Vagina (tissue), 2 donors: ENCODE data around the gene SPTLC3. TPM values are rescaled to one million over a fixed set of nuclear protein-coding genes. Genes with fewer than 3 reads are reported as not detected.

Source experiments
- DNase-seq, 2 donors: peaks; one replicate each; pipeline ENCODE4 v3.0.0-alpha.2; 2017; ENCODE audit errors: extremely low spot score in 2 of 2
- H3K27ac ChIP-seq: fragments of 200-600 bp; sonication (generic); one replicate; pipeline ENCODE4 v1.5.1; 2019
- H3K27me3 ChIP-seq: fragments of 200-600 bp; sonication (generic); one replicate; pipeline ENCODE4 v1.5.1; 2019
- H3K36me3 ChIP-seq, 2 donors: fragments of 200-600 bp; sonication (generic); one replicate each; pipeline ENCODE4 v1.5.1; 2017 to 2019
- H3K4me1 ChIP-seq: fragments of 200-600 bp; sonication (generic); one replicate; pipeline ENCODE4 v1.5.1; 2019
- H3K4me3 ChIP-seq, 2 donors: fragments of 200-600 bp; sonication (generic); 1 replicate in 1 of 2; 2 replicates in 1 of 2; pipeline ENCODE4 v1.5.1; 2016 to 2019
- H3K9me3 ChIP-seq: fragments of 200-600 bp; sonication (generic); one replicate; pipeline ENCODE4 v1.5.1; 2019
- POLR2A ChIP-seq, 2 donors: fragments of 450-650 bp; IDR thresholded peaks; one replicate each; pipeline ENCODE4 v1.6.1; 2017; ENCODE audit warnings: antibody characterized with exemption in 2 of 2, mild to moderate bottlenecking in 2 of 2, moderate library complexity in 2 of 2
- POLR2AphosphoS5 ChIP-seq, 2 donors: sonication (generic); formaldehyde crosslinking; IDR thresholded peaks; one replicate each; pipeline ENCODE4 v1.9.0; 2017; ENCODE audit warnings: antibody characterized with exemption in 2 of 2, mild to moderate bottlenecking in 2 of 2, low read depth in 1 of 2; ENCODE audit not compliant: insufficient read depth in 1 of 2
- intact Hi-C: fragments of 100-400 bp; cut with DNase I; formaldehyde crosslinking; loops from one replicate; pipeline ENCODE4 v1.15.1; 2023
- total RNA-seq: library from RNA; depleted of rRNA; stranded (reverse); fragments of >200 nt; gene quantifications from one replicate; pipeline ENCODE4 v1.2.3, GENCODE V29; 2016
- TF ChIP-seq, protein P1 (sequence below), 3 experiments: fragments of 450-650 bp in 2 of 3; fragments of 200-600 bp in 1 of 3; sonication (generic) in 1 of 3; IDR thresholded peaks; one replicate each; pipeline ENCODE4 v1.5.1; 2017 to 2019; ENCODE audit warnings: antibody characterized with exemption in 3 of 3, mild to moderate bottlenecking in 2 of 3, moderate library complexity in 2 of 3

Gene SPTLC3
- total RNA-seq, 1 donor from 2014 or later = 5.9 TPM

DNA sequence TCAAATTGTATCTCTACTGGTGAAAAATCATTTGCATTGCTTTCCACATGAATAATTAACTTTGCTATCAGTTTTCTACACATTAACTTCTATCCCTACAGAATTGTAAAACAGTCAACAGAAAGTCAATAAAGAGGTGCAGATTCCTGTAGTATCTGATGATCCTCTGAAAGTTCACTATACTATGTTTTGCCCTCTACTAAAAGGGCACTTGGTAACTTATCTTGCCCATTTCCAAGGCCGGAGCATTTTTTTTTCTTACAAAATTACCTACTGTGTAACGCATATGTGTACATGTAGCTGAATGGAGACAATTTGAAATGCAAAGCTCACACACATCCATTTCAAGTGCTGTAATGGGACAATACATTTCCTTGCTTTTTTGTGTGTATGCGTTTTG is 9.6 kb upstream of the SPTLC3 start:
- H3K4me3 ChIP-seq = no peak overlapping the region
- TF ChIP-seq, protein P1, sequence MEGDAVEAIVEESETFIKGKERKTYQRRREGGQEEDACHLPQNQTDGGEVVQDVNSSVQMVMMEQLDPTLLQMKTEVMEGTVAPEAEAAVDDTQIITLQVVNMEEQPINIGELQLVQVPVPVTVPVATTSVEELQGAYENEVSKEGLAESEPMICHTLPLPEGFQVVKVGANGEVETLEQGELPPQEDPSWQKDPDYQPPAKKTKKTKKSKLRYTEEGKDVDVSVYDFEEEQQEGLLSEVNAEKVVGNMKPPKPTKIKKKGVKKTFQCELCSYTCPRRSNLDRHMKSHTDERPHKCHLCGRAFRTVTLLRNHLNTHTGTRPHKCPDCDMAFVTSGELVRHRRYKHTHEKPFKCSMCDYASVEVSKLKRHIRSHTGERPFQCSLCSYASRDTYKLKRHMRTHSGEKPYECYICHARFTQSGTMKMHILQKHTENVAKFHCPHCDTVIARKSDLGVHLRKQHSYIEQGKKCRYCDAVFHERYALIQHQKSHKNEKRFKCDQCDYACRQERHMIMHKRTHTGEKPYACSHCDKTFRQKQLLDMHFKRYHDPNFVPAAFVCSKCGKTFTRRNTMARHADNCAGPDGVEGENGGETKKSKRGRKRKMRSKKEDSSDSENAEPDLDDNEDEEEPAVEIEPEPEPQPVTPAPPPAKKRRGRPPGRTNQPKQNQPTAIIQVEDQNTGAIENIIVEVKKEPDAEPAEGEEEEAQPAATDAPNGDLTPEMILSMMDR (IDR thresholded peaks at IDR 0.05) = no peak
- TF ChIP-seq POLR2A (IDR thresholded peaks at IDR 0.05) = no peak
- TF ChIP-seq POLR2AphosphoS5 (IDR thresholded peaks at IDR 0.05; ENCODE audit: insufficient read depth in 1 of 2, low read depth in 1 of 2) = no peak
- no peaks in the 10 kb centered on the region for H3K9me3 ChIP-seq
- no peak overlapping the region for H3K27ac ChIP-seq
- no peaks in the 10 kb centered on the region for H3K4me1 ChIP-seq
- intact Hi-C loops = no loop called here
- no peaks in the 10 kb centered on the region for H3K36me3 ChIP-seq
- H3K27me3 ChIP-seq = no peaks in the 10 kb centered on the region
- no peak for DNase-seq

DNA sequence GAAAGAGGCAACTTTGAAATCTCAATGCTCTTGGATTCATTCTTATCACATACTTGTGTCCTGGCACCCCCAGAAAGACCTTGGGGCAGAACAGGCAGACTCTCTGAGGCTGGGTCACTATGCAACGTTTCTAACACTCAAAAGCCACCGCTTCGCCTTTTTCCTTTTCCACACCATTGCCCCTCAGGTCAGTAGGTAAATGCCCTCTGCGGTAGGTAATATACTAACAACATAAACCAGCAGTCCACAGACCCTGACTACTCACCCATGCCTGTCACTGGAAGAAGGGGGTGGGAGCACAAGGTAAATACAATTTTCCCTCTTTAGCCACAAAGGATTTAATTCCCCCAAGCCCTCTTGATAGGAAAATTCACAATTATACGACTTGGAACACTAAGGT is 6.5 kb upstream of the SPTLC3 start:
- DNase-seq = no peak
- no peak for TF ChIP-seq POLR2AphosphoS5 (IDR thresholded peaks at IDR 0.05; ENCODE audit: insufficient read depth in 1 of 2, low read depth in 1 of 2)
- no peak for TF ChIP-seq POLR2A (IDR thresholded peaks at IDR 0.05)
- TF ChIP-seq, protein P1 (IDR thresholded peaks at IDR 0.05) = no peak
- Histone ChIP-seq H3K27ac (no peak overlapping the region), H3K4me1 (no peaks in the 10 kb centered on the region), H3K27me3 (no peaks in the 10 kb centered on the region), H3K36me3 (no peaks in the 10 kb centered on the region), H3K9me3 (no peaks in the 10 kb centered on the region), H3K4me3 (no peak overlapping the region)
- intact Hi-C loops = no loop called here

DNA sequence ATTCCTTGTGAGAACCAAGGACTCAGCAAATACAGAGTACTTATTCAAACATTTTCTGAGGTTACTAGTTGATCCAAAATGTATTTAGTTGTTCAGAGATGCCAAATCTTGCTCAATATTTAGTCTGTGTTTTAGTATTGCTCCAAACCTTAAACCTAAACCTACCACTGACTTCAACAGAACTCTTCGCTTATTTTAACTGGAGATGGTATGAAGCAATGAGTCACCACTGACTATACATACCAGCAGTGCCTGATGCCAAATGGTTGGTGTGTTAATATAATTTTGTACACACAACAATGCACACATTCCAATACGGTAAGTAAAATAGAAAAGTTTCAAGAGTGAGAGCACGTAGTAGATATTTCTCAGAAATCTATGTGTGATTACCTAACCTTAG is 1.9 kb upstream of the SPTLC3 start:
- Histone ChIP-seq H3K27ac (no peak overlapping the region), H3K36me3 (no peaks in the 10 kb centered on the region), H3K4me1 (peaks cover 18% of the 10 kb centered on the region), H3K9me3 (no peaks in the 10 kb centered on the region), H3K27me3 (no peaks in the 10 kb centered on the region), H3K4me3 (no peak overlapping the region)
- intact Hi-C loops = no loop called here
- TF ChIP-seq, protein P1 (IDR thresholded peaks at IDR 0.05) = no peak
- TF ChIP-seq POLR2AphosphoS5 (IDR thresholded peaks at IDR 0.05; ENCODE audit: insufficient read depth in 1 of 2, low read depth in 1 of 2) (no peak), POLR2A (IDR thresholded peaks at IDR 0.05) (no peak)
- no peak for DNase-seq

DNA sequence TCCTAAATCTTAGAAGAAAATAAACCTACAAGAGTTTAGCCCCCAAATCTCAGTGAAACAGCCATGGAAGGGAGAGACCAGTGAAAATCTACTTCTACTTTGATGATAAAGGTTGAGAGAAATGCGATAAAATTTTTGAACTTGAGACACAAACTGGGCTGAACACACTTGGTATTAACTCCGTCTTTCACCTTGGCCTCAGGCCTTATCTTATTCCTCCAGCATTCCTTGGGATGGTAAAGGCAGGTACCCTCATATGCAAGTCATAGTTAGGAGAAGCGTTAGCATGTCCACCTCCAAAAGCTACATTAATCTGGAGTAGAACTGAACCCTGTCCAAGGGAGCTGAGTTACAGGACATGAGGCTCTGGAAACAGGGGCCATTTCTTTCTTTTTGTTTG is 1.2 kb upstream of the SPTLC3 start:
- no peaks in the 10 kb centered on the region for H3K27me3 ChIP-seq
- TF ChIP-seq, protein P1 (IDR thresholded peaks at IDR 0.05) = no peak
- no peak for TF ChIP-seq POLR2A (IDR thresholded peaks at IDR 0.05)
- no peak for TF ChIP-seq POLR2AphosphoS5 (IDR thresholded peaks at IDR 0.05; ENCODE audit: insufficient read depth in 1 of 2, low read depth in 1 of 2)

DNA sequence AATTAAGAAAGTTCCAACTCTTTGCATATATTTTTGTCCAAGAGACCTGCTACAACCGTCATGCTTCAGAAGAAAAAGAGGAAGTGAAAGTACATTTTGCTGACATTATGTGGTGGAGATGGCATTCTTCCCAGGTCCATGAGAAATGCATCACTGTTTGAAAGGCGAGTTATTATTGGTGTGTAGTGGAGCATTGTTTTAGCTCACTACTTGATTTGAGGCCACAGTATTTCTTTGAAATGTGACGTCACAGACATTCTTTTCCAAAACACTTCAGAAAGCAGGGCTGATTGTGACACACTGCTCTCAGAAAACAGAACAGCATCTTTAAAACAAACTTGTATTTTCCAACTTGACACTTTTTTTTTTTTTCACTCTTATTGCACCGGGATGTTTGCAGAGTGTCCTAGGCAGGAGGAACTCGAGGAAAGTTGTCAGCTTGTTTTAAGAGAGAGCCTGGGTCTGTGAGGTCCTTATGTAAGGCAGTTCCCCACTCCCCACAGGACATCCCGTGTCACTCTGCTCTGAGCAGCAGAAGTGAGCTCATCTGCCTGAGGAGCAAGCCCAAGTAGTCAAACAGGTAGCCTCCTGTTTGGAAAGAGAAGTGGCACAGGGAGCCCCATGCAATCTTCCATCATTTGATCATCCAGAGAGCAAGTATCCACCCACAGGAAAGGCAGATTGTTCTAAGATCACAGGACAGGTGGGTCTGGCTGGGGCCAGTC is 1.1 kb downstream of the SPTLC3 start:
- no peak for DNase-seq
- TF ChIP-seq, protein P1 (IDR thresholded peaks at IDR 0.05) = no peak
- peak in 1 of 2 donors; percentile 57 for TF ChIP-seq POLR2AphosphoS5 (IDR thresholded peaks at IDR 0.05; ENCODE audit: insufficient read depth in 1 of 2, low read depth in 1 of 2)

More for the DNA sequence above, 1.2 kb upstream of the SPTLC3 start:
- no peak overlapping the region for H3K4me3 ChIP-seq
- H3K4me1 ChIP-seq = peaks cover 25% of the 10 kb centered on the region
- DNase-seq = no peak
- no peaks in the 10 kb centered on the region for H3K9me3 ChIP-seq
- intact Hi-C loops = no loop called here
- H3K27ac ChIP-seq = no peak overlapping the region
- H3K36me3 ChIP-seq = no peaks in the 10 kb centered on the region

More for the DNA sequence above, 1.1 kb downstream of the SPTLC3 start:
- Histone ChIP-seq H3K4me1 (peaks cover 31% of the 10 kb centered on the region), H3K9me3 (no peaks in the 10 kb centered on the region), H3K36me3 (no peaks in the 10 kb centered on the region), H3K27me3 (no peaks in the 10 kb centered on the region), H3K27ac (peak overlapping the region; percentile 57), H3K4me3 (peak overlapping the region; percentile 45 to 49)
- intact Hi-C loops = no loop called here
